Uterine smooth muscle cell (primary cell): ENCODE data around the gene CHKA. TPM values are rescaled to one million over a fixed set of nuclear protein-coding genes. Genes with fewer than 3 reads are reported as not detected.

Experiments
- total RNA-seq: library from RNA; depleted of rRNA; stranded (reverse); fragments of >200 nt; gene quantifications from 2 replicates; pipeline ENCODE4 v1.2.3, GENCODE V29; 2014

CHKA gene
- 14.8 and 16.1 TPM in 2 replicates for total RNA-seq

GRCh38 chr11:68121067-68121899 lies at the start of gene CHKA:
Gene CHKA, minus strand, starts transcription at chr11:68121388. Its CDS starts 211 bp downstream, at chr11:68121177.

GRCh38 chr11:68038718-68039525 lies 82.3 kb downstream of the CHKA start, which contains the start of gene TCIRG1:
Gene TCIRG1, plus strand, starts transcription at chr11:68039025. Its CDS starts 2,247 bp downstream, at chr11:68041272.

GRCh38 chr11:68030318-68031143 lies 90.7 kb downstream of the CHKA start, which contains the start of gene NDUFS8:
Gene NDUFS8, plus strand, starts transcription at chr11:68030681. Its CDS starts 1,471 bp downstream, at chr11:68032152.

GRCh38 chr11:68010090-68011041 lies 110.8 kb downstream of the CHKA start, which contains the start of gene ALDH3B1:
Gene ALDH3B1, plus strand, starts transcription at chr11:68010327. Its CDS starts 4,971 bp downstream, at chr11:68015298.

GRCh38 chr11:68003846-68004550 lies 117.2 kb downstream of the CHKA start, which contains the start of gene UNC93B1:
Gene UNC93B1, minus strand, starts transcription at chr11:68004097. Its CDS starts 54 bp downstream, at chr11:68004043.

Other genes starting within 250 kb of the CHKA start
- 12.2 and 21.9 TPM in 2 replicates for gene UNC93B1, start 117.3 kb downstream of the CHKA start, total RNA-seq
- 16.7 and 36.6 TPM in 2 replicates for gene ALDH3B1, start 111.1 kb downstream of the CHKA start, total RNA-seq
- 96.4 and 115 TPM in 2 replicates for gene NDUFS8, start 90.7 kb downstream of the CHKA start, total RNA-seq
- 129 and 141 TPM in 2 replicates for gene TCIRG1, start 82.4 kb downstream of the CHKA start, total RNA-seq
- 27.3 and 35.2 TPM in 2 replicates for gene KMT5B, start 91.9 kb upstream of the CHKA start, total RNA-seq
- 28.6 and 68.5 TPM in 2 replicates for gene C11orf24, start 150.6 kb upstream of the CHKA start, total RNA-seq
- gene LRP5, start 191.2 kb upstream of the CHKA start, total RNA-seq: 28.4 and 52.1 TPM in 2 replicates